ENCODE measurements around the gene CORO6.
A peak's percentile ranks its signal among the peaks of the same experiment; 100 is the strongest.

Gene CORO6

DNA sequence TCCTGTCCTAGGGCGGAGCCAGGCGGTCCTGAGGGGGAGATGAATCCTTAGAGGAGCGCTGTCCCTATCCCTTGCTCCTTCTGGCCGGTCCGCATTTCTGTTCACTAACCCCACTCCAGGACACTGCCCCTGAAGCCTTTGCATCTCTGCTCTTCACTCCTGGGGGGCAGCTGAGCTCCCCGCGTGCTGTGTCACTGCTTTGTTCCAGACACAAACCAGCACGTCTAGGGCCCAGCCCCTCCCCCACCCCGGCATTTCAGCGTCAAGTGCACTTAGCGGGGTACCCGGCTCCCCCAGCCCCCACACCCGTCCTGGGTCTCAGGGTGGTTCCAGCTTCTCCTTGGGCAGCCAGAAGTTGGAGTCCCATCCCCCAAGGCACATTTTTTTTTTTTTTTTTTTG lies 8.9 kb downstream of the CORO6 start:
- peak in 1 of 51 donors; percentile 25 for DNase-seq

- DNase-seq = peak in 50 of 51 donors; percentile 40 to 97 (median 86)
Measured at GRCh38 chr17:29613352-29613837, 9.3 kb downstream of the CORO6 start.

GRCh38 chr17:29612404-29613280 lies 10.1 kb downstream of the CORO6 start:
- DNase-seq = peak in 1 of 51 donors; percentile 65

GRCh38 chr17:29612094-29612403 lies 10.7 kb downstream of the CORO6 start:
- no peak for DNase-seq

GRCh38 chr17:29611351-29612093 lies 11.2 kb downstream of the CORO6 start:
- no peak for DNase-seq

GRCh38 chr17:29610395-29610794 lies 12.3 kb downstream of the CORO6 start:
- no peak for DNase-seq

DNA sequence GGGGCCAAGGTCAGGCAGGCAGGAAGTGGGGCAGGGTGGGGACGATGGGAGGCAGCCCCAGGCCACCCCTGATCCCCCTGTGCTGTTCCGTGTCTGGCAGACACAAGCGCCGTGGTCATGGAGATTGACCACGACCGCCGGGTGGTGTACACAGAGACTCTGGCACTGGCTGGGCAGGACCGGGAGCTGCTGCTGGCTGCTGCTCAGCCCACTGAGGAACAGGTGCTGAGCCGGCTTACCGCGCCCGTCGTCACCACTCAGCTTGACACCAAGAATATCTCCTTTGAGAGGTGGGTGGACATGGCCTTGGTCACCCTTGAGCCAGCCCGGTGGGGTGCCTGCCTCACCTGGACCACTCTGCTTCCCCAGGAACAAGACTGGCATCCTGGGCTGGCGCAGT lies 13.7 kb downstream of the CORO6 start:
- DNase-seq = no peak

- DNase-seq = no peak
Measured at GRCh38 chr17:29607557-29608195, 15.0 kb downstream of the CORO6 start.

- DNase-seq = no peak
Measured at GRCh38 chr17:29603109-29603674, 19.5 kb downstream of the CORO6 start.

DNA sequence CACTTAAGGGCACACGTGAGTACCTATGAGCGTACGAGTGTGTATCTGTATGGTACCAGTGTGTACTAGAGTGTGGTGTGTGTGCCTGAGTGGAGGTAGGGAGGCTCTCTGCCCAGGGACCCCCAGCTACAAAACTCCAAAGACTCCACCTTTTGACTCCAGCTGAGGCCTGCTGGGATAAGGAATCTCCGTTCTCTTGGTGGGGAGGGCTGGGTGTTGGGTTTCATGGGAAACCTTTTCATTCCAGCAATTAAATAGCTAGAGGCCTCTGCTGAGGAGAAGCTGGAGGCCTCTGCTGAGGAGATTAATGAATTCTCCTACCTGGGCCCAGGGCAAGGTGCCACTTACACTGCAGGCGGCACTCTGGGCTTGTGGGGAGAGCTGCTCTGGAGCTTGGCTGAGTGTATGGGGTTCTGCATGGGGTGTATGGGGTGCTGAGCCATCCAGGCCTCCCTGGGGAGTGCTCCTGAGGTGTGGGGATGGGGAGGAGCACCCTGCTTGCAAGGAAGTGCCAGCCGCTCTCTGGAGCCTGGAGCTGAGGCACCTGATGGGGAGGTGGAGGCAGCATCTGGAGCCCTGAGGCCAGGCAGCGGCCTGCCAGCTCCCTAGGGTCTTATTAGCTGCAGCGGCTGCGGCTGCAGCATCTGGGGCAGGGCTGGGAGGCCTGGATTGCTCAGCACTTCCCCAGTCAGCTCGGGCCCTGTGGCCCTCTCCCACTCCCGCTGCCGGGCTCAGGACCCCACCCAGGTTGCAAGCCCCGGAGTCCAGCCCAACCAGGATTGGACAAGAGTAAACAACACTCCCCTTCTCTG lies 25.1 kb downstream of the CORO6 start:
- no peak for DNase-seq

- no peak for DNase-seq
Measured at GRCh38 chr17:29596811-29597210, 25.9 kb downstream of the CORO6 start.

GRCh38 chr17:29595943-29596774 lies 26.6 kb downstream of the CORO6 start:
- DNase-seq = no peak

DNA sequence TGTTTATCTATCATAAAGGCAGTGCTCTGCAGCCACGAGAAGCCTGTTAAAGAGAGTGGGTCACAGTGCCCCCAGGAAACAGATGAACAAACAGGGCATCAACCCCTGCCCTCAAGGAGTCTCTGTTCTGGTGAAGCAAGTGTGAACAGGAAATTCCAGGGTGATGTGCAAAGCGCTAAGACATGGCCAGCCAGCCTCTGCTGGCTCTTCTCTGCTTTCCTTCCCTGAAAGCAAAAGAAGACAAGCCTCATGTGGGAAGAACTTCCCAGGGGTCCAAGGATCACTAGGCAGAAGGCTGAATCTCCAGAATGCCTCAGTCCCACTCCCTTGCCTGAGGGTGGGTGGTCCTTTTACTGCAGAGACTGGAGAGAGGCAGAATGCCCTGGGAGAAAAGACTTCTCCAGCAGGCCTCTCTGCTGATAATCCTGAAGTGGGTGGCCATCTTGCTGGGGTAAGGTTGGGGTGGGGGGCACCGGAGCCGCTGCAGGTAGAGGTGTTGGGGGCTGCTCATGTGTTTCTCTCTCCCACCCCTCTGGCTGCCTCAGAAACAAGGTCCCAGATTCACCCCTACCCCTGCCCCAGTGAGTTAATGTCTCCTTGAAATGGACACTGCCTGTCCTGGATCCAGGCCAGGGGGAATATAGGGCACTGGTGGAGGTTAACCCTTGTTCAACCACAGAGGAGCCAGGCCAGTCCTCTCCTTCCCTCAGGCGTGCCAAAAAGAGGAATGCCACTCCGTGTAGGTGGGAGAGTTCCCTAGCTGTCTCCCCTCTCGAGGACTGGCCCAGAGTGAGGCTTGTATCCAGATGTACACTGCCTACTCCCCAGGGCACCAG lies 27.4 kb downstream of the CORO6 start:
- no peak for DNase-seq

- no peak for DNase-seq
Measured at GRCh38 chr17:29594519-29595090, 28.1 kb downstream of the CORO6 start.

- peak in 4 of 51 donors; percentile 19 to 42 (median 32) for DNase-seq
Measured at GRCh38 chr17:29593591-29594518, 28.9 kb downstream of the CORO6 start.

DNA sequence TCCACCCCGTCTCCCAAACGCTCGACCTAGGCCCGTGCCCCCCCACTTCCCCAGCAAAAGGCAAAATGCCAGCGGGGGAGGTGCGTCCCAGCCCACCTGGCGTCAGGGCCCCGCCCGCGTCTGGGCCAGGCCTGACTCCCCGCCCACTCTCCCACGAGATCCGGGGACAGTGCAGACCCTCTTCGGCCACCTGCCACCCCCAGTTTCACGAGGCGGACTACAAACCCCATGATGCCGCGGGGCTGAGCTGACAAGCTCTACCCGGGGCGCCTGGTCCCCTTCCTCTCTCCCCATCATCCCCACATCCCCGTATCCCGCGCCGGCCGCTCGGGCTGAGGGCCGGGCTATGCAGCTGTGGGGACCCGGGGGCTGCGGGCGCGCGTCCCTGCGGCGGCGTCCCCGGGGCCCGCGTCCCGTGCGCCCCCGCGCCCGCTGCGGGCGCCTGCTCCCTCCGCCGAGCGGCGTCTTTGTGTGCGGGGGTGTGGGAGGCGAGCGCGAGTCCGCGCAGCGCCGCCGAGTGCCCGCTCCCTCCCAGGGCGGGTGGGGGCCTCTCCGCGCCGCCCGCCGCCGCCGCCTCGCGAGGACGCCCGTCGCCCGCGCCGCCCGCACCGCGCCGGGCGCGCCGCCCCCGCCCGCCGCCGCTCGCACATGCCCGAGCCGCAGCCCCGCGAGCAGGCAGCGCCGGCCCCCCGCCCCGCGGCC lies 29.7 kb downstream of the CORO6 start, which contains the start of gene ANKRD13B:
Gene ANKRD13B (plus strand): TSS at position 283 of the 702 bp plus-strand sequence. CDS start 490 bp downstream, outside the sequence.
- peak in 44 of 51 donors; percentile 27 to 84 (median 61) for DNase-seq
